Stimulated activated naive CD4-positive, alpha-beta T cell (primary cell): ENCODE data around the gene AKAP8L.
A peak's percentile ranks its signal among the peaks of the same experiment; 100 is the strongest.

ENCODE experiments used
- DNase-seq, 6 experiments: peaks; one replicate each; lab custom pipeline; 2025; lab: John Stamatoyannopoulos, UW

Gene AKAP8L

DNA sequence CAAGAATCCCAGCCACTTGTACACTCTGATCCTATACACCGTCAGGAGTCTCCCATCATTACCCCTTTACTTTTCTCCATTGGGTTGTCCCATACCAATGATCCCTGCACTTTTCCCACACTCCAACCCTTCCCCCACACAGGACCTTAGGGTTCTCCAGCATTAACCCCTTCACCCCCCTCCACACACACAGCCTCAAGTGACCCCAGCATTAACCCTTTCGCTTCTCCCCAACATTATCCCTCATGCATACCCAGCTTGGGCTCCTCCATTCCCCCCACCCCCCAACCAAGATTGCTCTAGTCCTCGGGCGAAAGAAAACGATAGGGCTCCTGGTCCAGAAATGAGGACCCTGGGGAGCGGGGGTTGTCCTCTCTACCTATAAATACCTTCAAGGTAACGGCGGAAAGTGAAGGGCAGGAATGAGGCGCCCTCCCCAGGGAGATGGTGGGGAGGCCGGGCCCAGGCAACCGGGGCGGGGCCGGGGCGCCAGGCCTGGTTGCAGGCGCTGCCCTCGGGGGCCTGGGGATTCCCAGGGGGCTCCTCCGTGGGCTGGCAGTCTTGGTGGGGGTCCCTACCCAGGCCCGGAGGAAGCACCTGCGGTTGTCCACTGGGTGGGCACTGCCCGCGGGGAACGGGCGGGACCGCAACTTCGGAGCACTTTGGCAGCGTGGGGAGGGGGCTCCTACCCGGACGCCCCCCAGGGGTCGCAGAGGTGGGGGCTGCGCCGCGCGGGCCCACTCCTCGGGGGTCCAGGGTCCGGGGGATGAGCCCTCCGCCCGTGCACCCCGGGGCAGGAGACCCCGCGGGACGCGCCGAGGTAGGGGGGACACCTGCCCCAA lies 30.2 kb upstream of the AKAP8L start:
- no peak for DNase-seq

DNA sequence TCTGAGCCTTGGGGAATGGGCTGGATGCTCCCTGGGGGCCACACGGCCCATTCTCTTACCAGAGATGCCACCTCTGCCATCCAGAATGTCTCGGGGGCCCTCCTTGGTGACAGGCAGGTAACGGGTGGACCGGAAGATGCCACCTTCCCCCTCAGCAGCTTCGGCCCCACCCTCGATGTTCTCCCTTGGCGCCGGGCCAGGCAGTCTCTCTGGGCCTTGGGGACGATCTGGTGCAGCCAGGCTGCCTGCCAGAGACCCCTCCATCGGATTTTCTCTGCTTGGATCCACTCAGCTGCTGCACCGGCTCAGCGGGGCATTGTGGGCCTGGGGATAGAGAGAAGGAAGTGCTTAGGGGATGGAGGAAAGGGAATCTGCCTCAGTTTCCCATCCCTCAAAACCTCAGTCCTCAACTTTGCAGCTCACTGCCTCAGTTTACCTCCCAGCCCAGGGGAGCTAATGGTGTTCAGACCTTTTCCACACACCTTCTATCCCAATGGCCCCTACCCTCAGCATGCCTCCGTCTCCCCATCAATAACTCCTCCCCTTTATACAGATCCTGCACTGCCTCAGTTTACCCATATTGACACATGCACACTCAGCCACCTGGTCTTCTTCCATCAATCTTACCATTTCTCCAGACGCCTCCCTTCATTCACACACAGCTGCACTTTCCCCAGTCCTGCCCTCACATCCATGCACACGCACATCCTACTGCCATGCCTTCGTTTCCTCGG lies 29.4 kb upstream of the AKAP8L start:
- DNase-seq, result no peak

DNA sequence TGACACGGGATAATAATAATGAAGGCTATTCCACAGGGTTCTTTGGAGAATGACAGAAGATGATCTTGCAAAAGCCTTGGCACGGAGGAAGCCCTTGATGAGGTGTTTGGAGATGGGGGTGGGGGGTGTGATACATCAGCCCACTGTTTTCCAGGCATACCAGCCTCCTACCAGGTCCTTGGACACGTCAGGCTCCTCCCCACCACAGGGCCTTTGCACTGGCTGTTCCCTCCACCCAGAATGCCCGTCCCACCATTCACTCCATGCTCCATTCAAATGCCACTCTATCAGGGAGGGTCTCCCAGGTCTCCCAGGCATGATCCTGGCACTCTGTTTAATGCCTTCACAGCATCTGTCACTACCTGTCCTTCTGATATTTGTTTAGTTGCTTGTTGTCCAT lies 28.3 kb upstream of the AKAP8L start:
- no peak for DNase-seq

- DNase-seq, result no peak
Measured at GRCh38 chr19:15445807-15446376, 27.1 kb upstream of the AKAP8L start.

DNA sequence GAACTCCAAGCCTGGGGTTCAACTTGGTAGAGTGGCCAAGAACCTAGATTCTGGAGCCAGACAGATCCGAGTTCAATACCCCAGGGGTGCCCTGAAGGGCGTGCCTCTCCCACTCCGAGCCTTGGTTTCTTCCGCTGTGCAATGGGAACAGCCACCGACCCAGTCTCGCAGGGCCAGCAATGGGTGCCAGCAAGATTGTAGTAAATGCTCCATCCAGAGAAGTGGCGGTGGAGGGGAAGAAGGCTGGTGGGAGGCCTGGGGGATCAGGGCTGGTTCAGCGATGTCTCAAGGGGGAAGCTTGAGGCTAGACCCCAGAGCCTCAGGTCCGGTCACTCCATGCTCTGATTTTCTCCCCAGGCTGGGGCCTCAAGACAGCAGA lies 26.4 kb upstream of the AKAP8L start:
- no peak for DNase-seq

GRCh38 chr19:15444505-15445226 lies 25.9 kb upstream of the AKAP8L start:
- no peak for DNase-seq

- no peak for DNase-seq
Measured at GRCh38 chr19:15443838-15444237, 25.1 kb upstream of the AKAP8L start.

DNA sequence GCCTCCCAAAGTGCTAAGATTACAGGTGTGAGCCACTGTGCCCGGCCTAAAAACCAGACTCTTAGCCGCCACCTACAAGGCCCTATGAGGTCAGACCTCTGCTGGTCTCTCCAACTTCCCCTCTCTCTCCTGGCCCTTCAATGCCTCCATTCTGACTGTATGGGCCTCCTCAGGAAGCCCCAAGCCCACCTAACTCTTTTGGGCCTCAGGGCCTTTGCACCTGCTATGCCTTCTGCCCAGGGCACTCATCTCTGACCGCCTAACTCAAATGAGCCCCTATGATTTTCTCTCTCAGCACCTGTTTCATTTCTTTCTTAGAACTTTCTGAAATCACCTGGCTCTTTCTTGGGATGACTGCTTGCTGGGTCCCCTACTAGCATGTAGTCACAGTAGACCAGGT lies 24.5 kb upstream of the AKAP8L start:
- DNase-seq, result no peak

DNA sequence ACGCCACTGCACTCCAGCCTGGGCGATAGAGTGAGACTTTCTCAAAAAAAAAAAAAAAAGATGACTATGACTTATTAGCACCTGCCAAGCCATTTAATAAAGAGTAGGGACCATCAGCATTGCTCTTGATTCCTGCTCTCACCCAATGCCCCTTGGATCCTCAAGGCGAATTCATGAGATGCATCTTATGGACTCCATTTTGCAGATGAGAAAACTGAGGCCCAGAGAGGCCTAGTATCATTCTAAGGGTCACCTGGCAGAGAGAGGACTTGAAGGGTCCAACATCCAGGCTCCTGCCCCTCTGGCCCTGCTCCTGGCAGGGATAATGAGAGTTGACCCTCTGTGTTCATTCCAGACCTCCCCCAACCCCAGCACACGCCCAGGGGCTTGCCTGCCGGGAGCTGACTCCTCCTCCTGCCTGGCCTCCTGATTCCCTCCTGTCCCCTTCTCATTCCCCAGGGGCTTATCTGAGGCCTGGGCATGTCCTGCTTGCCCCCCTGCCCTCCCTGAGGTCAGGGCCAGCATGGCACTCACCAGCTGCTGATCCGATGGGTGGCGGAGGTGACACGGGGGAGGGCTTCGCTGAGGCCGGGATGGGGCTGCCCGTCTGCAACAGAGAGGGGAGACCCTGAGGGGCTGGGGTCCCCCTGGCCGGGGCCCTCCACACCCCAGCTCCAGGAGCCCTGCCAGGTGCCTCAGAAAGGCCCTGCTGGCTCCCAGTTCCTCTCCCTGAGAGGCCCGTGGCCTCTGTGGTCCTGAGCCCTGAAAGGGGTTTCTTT lies 23.5 kb upstream of the AKAP8L start:
- no peak for DNase-seq

- DNase-seq, result no peak
Measured at GRCh38 chr19:15441317-15441716, 22.5 kb upstream of the AKAP8L start.

GRCh38 chr19:15439821-15440641 lies 21.2 kb upstream of the AKAP8L start:
- no peak for DNase-seq

- DNase-seq, result no peak
Measured at GRCh38 chr19:15439078-15439799, 20.5 kb upstream of the AKAP8L start.

DNA sequence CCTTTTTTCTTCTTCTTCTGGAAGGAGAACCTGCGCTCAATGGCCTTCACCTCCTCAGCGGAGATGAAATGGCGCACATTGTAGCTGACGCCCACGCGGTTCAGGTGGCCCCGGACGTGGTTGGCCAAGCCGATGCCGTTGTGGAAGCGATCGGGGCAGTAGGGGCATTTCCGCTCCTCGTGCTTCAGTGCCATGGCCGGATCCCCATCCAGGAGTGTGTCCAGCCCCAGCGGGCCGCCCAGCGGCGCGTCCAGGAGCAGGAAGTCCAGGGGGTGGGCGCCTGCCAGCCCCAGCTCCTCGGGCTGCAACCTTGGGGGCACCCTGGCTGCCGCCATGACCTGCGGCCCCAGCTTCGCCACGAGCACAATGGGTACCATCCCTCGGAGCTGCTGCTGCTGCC lies 19.8 kb upstream of the AKAP8L start:
- DNase-seq, result no peak

DNA sequence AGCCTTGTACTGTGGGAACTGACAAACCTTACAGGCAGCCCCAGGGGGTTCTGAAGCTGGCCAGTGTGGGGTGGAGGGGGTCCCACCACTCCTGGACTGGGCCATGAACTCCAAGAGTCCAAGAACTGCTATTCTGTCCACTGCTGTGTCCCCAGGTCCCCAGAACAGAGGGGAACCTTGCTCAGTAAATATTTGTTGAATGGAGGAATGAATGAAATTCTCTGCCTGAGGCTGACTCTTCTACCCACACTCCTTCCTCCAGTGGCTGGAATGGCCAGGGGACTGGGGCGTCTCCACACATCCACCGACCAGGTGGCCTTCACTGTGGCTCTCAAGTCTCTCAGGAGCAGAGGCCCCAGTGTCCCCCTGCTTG lies 19.3 kb upstream of the AKAP8L start:
- no peak for DNase-seq

- no peak for DNase-seq
Measured at GRCh38 chr19:15437355-15438123, 18.8 kb upstream of the AKAP8L start.

DNA sequence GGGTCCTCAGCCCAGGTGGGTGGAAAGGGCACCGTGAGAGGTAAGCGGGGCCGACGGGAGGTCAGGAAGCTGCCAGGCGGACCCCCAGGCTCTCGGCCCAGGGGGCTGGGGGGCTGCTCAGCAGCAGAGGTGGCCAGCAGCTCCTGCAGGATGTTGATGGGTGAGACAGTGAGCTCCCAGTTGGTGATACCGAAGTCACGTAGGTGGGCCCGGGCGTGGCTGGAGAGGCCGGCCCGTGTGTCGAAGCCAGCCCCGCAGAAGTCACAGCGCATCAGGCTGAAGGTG lies 18.0 kb upstream of the AKAP8L start:
- no peak for DNase-seq

DNA sequence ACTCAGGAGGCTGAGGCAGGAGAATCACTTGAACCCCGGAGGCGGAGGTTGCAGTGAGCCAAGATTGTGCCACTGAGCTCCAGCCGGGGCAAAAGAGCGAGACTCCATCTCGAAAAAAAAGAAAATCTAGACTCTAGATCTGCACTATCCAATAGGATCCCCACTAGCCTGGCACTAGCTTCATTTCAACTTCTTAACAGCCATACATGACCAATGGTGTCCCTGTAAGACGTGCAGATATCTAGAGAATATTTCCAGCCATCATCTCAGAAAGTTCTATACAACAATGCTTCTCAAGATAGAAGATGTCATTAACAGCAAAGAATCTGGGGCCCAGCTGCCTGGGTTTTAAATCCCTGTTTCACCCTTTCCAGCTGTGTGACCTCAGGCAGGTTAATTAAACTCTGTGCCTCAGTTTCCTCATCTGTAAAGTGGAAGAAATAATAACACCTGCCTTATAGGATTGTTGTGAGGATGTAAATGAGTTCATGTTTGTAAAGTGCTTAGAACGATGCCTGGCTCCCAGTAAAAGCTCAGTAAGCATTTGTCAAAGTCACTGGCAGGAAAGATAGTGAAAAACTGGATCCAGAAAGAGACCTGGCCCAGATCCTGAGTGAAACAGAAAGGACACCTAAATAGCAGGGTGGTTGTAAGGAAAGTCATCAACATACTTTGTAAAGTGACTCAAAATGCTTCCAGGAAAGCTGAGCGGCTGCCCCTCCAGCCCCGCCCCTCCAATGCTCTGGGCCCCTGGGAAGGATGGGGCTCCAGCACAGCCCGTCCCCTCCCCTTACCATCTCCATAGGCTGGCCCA lies 17.4 kb upstream of the AKAP8L start:
- no peak for DNase-seq

GRCh38 chr19:15433519-15434069 lies 14.8 kb upstream of the AKAP8L start:
- peak in 1 of 6 experiments; percentile 29 for DNase-seq
